Epithelial cell of esophagus (primary cell): Measurements from ENCODE around the gene TMEM63A.

Experiments
- DNase-seq: peaks from one replicate; pipeline ENCODE4 v3.0.0; 2010; ENCODE audit warnings: low read depth
- H3K4me3 ChIP-seq: 2 replicates; pipeline ENCODE4 v1.5.1; 2011; ENCODE audit warnings: mild to moderate bottlenecking, low read length, control low read depth
- TF ChIP-seq, protein P1 (sequence below): IDR thresholded peaks from 2 replicates; pipeline ENCODE4 v1.5.1; 2011; ENCODE audit warnings: low read depth, mild to moderate bottlenecking, low read length, control low read depth, inconsistent platforms; ENCODE audit not compliant: insufficient read depth; ENCODE audit errors: missing control alignments

TMEM63A gene

DNA sequence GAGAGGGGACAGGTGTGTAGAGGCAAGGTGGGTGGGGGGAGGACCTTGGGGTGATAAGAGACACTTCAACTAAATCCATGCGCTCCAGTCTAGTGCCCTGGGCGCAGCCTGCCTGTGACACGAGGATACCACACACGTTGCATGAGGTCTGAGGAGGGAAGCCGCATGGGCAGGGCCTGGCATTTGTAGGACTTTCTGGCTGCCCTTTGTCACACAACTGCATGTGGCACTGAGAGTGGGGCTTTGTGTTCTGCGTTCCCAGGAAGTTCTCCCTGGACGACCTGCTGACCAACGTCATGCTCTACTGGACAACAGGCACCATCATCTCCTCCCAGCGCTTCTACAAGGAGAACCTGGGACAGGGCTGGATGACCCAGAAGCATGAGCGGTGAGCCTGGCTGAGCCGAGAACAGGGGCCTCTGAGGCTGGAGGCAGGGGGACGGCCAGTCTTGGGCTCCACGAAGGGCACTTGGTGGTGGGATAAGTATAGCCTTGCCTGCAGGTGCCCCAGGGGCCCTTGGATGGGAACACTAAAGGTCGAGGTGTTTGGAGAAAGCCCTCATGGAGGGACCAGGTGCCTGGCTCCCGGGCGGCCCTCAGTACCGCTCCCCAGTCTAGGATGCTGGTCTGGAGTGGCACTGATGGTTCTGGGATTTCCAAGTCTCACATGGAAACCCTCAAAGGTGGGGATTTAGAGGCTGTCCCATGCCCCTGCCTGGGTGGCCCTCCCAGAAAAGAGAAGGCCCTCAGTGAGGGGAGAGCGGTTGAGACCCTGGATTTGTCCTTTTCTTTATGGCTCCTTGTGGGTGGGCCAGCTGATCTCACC lies 37.7 kb downstream of the TMEM63A start:
- TF ChIP-seq, protein P1, sequence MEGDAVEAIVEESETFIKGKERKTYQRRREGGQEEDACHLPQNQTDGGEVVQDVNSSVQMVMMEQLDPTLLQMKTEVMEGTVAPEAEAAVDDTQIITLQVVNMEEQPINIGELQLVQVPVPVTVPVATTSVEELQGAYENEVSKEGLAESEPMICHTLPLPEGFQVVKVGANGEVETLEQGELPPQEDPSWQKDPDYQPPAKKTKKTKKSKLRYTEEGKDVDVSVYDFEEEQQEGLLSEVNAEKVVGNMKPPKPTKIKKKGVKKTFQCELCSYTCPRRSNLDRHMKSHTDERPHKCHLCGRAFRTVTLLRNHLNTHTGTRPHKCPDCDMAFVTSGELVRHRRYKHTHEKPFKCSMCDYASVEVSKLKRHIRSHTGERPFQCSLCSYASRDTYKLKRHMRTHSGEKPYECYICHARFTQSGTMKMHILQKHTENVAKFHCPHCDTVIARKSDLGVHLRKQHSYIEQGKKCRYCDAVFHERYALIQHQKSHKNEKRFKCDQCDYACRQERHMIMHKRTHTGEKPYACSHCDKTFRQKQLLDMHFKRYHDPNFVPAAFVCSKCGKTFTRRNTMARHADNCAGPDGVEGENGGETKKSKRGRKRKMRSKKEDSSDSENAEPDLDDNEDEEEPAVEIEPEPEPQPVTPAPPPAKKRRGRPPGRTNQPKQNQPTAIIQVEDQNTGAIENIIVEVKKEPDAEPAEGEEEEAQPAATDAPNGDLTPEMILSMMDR, result no peak
- DNase-seq, result no peak

DNA sequence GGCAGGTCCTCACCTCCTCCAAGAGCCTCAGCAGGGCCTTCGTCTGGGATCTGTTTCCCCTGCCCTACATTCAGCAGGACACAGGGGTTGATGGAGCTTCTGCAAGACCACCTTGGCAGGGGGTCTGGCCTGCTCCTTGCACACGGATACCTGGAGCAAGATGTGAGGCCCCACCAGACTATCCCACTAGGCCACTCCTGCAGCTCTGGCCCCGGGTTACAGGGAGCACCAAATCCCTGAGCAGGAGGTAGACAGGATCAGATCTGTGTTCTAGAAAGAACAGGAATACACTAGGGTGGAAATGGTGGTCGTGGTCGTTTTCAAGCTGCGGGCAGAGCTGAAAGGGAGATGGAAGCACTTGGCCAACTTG lies 38.8 kb downstream of the TMEM63A start:
- DNase-seq, result no peak
- no peak overlapping the region for H3K4me3 ChIP-seq

More for the DNA sequence above, 37.7 kb downstream of the TMEM63A start:
- H3K4me3 ChIP-seq, result no peak overlapping the region

DNA sequence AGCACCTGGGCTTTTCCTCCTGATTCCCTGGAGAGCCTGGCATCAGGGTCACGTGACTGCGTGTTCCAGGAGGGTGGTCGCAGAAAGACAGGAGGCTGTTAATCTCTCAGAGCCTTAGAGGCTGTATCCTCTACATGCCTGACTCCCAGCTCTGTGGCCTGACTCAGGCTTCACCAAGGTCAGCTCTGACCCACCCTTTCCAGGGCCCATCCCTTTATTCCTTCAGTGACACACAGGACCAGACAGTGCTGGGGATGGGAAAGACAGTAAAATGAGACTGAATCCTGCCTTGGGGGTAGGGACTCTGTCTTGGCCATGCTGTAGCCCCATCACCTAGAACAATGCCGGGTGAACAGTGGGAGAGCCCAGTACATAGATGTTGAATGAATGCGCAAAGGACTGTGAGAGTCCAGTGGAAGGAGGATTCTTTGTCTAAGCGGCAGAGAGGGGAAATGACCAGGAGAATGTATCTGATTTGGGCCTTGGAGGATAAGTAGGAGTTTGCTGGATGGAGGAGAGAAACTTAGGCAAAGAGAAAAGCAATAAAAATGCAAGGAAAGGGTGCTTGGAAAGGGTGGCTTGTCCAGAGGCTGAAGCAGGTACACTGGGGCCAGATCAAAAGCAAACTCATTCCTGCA lies 39.3 kb downstream of the TMEM63A start:
- TF ChIP-seq, protein P1, result no peak
- no peak for DNase-seq
- H3K4me3 ChIP-seq, result no peak overlapping the region

More for the DNA sequence above, 38.8 kb downstream of the TMEM63A start:
- TF ChIP-seq, protein P1, result no peak

DNA sequence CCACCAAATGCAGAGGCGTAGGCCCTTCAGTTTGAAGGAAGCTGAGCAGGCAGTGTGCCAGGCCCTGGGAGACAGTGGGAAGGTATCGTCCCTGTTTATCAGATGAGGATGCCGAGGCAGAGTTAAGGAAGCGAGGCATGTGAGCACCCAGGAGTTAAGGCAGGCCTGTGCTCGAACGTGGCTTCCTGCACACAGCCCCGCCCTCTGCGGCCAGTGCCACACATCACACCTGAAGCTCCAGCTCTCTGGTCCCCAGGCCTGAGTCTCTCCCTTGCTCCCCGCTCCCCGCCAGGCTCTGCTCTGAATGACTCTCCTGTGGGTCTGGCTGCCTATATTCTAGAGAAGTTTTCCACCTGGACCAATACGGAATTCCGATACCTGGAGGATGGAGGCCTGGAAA lies 40.1 kb downstream of the TMEM63A start:
- peak; percentile 9 for DNase-seq
- TF ChIP-seq, protein P1, result no peak
- H3K4me3 ChIP-seq, result no peak overlapping the region

DNA sequence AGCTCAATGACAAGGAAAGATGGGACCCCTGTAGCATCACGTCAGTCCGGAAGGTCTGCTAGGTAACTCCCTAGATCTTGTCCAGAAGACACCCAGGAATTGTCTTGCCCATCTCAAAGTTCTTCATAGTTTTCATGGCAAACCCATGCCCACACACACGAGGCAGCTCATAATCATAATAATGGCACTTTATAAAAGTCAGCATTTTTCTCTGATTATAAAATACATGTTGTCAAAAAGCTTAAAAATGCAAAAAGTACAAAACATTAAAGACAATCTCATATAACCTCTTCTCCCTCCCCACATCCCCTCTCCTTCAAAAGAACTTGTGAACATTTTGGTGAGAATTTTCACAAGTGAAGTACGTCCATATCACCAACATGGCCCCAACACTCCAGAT lies 41.5 kb downstream of the TMEM63A start:
- H3K4me3 ChIP-seq, result no peak overlapping the region
- TF ChIP-seq, protein P1, result no peak
- DNase-seq, result no peak

DNA sequence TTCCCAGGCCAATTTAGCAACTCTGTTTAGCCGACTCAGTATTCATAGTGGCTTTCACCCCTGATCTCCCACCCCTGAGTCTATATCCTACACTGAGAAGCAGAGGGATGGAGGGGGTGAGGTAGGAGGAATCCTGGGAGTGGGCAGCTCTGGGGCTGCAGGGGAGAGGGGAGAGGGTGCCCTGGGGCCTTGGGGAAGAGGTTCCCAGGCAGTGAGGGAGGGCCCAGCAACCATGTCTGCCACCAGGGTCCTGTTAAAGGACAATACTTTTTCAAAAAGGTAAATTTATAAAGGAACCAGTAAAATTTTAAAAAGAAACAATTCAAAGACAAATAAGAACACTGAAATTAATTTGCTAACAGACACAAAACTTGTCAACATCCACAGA lies 42.0 kb downstream of the TMEM63A start:
- TF ChIP-seq, protein P1, result no peak
- no peak overlapping the region for H3K4me3 ChIP-seq

More for the DNA sequence above, 42.0 kb downstream of the TMEM63A start:
- DNase-seq, result no peak
